ENCODE data around the gene ZNF740. TPM values are rescaled to one million over a fixed set of nuclear protein-coding genes. Genes with fewer than 3 reads are reported as not detected.

ZNF740 gene
- total RNA-seq, 4 donors from 2014 or later = 14.9 to 27.7 (median 17.4) TPM

GRCh38 chr12:53197011-53197640 lies 16.6 kb downstream of the ZNF740 start:
- no peak for TF ChIP-seq POLR2A (IDR thresholded peaks at IDR 0.05)
- no peak for TF ChIP-seq CTCF (IDR thresholded peaks at IDR 0.05)
- TF ChIP-seq EP300 (IDR thresholded peaks at IDR 0.05) = no peak
- TF ChIP-seq POLR2AphosphoS5 (IDR thresholded peaks at IDR 0.05) = no peak
- peaks cover 0 to 27% (median 8%) of the 10 kb centered on the region in 3 donors for H3K4me1 ChIP-seq
- H3K27me3 ChIP-seq = no peaks in the 10 kb centered on the region
- H3K36me3 ChIP-seq = no peaks in the 10 kb centered on the region
- WGBS, 2 donors (ENCODE audit: low coverage in 1 of 2) = 72 to 83% methylated on average over 4 to 5 of the region's 19 CpGs
- no peaks in the 10 kb centered on the region for H3K9me3 ChIP-seq
- ATAC-seq = no peak
- peak overlapping the region in 1 of 2 donors; percentile 42 for H3K4me3 ChIP-seq
- peak overlapping the region in 2 of 4 donors; percentile 19 to 49 for H3K27ac ChIP-seq

- no peaks in the 10 kb centered on the region for H3K36me3 ChIP-seq
- no peak overlapping the region for H3K27ac ChIP-seq
- H3K4me3 ChIP-seq = no peak overlapping the region
- no peak for ATAC-seq
- H3K27me3 ChIP-seq = no peaks in the 10 kb centered on the region
- WGBS, 2 donors (ENCODE audit: low coverage in 1 of 2) = 89 to 94% methylated on average over 3 to 4 of the region's 5 CpGs
- no peak for TF ChIP-seq EP300 (IDR thresholded peaks at IDR 0.05)
- TF ChIP-seq CTCF (IDR thresholded peaks at IDR 0.05) = no peak
- TF ChIP-seq POLR2A (IDR thresholded peaks at IDR 0.05) = no peak
- no peak for TF ChIP-seq POLR2AphosphoS5 (IDR thresholded peaks at IDR 0.05)
- no peaks in the 10 kb centered on the region for H3K9me3 ChIP-seq
- H3K4me1 ChIP-seq = peaks cover 0 to 27% (median 8%) of the 10 kb centered on the region in 3 donors
These were observed 18.1 kb downstream of the ZNF740 start for GRCh38 chr12:53198486-53199110.

GRCh38 chr12:53199700-53200099 lies 19.2 kb downstream of the ZNF740 start:
- TF ChIP-seq EP300 (IDR thresholded peaks at IDR 0.05) (no peak), CTCF (IDR thresholded peaks at IDR 0.05) (no peak), POLR2AphosphoS5 (IDR thresholded peaks at IDR 0.05) (no peak), POLR2A (IDR thresholded peaks at IDR 0.05) (no peak)
- Histone ChIP-seq H3K36me3 (no peaks in the 10 kb centered on the region), H3K27me3 (no peaks in the 10 kb centered on the region), H3K27ac (no peak overlapping the region), H3K9me3 (no peaks in the 10 kb centered on the region), H3K4me1 (peaks cover 0 to 25% (median 8%) of the 10 kb centered on the region in 3 donors), H3K4me3 (no peak overlapping the region)
- WGBS, 2 donors (ENCODE audit: low coverage in 1 of 2) = 84 to 100% methylated on average over 2 to 3 of the region's 3 CpGs
- ATAC-seq = no peak

- TF ChIP-seq POLR2A (IDR thresholded peaks at IDR 0.05) (no peak), EP300 (IDR thresholded peaks at IDR 0.05) (no peak), POLR2AphosphoS5 (IDR thresholded peaks at IDR 0.05) (no peak), CTCF (IDR thresholded peaks at IDR 0.05) (no peak)
- peaks cover 0 to 22% (median 8%) of the 10 kb centered on the region in 3 donors for H3K4me1 ChIP-seq
- no peak for ATAC-seq
- no peaks in the 10 kb centered on the region for H3K9me3 ChIP-seq
- no CpG with 5 or more reads among the region's 2 CpGs for WGBS, 2 donors (ENCODE audit: low coverage in 1 of 2)
- H3K36me3 ChIP-seq = no peaks in the 10 kb centered on the region
- H3K27me3 ChIP-seq = no peaks in the 10 kb centered on the region
- no peak overlapping the region for H3K27ac ChIP-seq
- no peak overlapping the region for H3K4me3 ChIP-seq
These were observed 19.6 kb downstream of the ZNF740 start for GRCh38 chr12:53200107-53200457.

All from gastroesophageal sphincter (tissue), 4 donors.